ENCODE measurements around the gene STK33. TPM values are rescaled to one million over a fixed set of nuclear protein-coding genes. Genes with fewer than 3 reads are reported as not detected.

Gene STK33
- total RNA-seq (2022; extraction: Qiagen RNA extraction; ENCODE audit: low read depth) = 3.1 to 7.2 TPM (median 4.0 TPM) in 5 replicates

GRCh38 chr11:8593935-8594909 lies at the start of gene STK33:
Gene STK33 (minus strand): TSS chr11:8594228. CDS start chr11:8474905, 119,323 bp downstream.

Other genes with a start within 250 kb of the STK33 start
- 1.7 to 3.0 TPM (median 2.2 TPM) in 5 replicates for gene TRIM66, start 88.4 kb upstream of the STK33 start, total RNA-seq (2022; extraction: Qiagen RNA extraction; ENCODE audit: low read depth)
- 2,484 to 2,994 TPM (median 2,599 TPM) in 5 replicates for gene RPL27A, start 88.6 kb upstream of the STK33 start, total RNA-seq (2022; extraction: Qiagen RNA extraction; ENCODE audit: low read depth)

All from A549 treated with ZK216348 at 1 μM for 4 hours (cell line).